K562 (cell line): Measurements from ENCODE around the gene TPK1. TPM values are rescaled to one million over a fixed set of nuclear protein-coding genes. Genes with fewer than 3 reads are reported as not detected.

ENCODE experiments used
- ATAC-seq: fragments of 200-7000 bp; cut with Tn5 transposase; 3 replicates; pipeline ENCODE4 v1.9.1; 2020; ENCODE audit warnings: moderate library complexity
- BruUV-seq: library from RNA; stranded (reverse); fragments of 400-500 nt; replicated peaks from 2 replicates; lab custom pipeline; 2021; lab: Mats Ljungman, UMichigan
- CTCF ChIA-PET: fragments of 300-600 bp; formaldehyde crosslinking; extraction: SDS; loops from one replicate; lab custom pipeline; 2021; ENCODE audit warnings: low intra/inter-chr PET ratio; lab: Yijun Ruan, JAX
- POLR2A ChIA-PET: fragments of 300-600, 350-650 bp; sonication (Branson Sonifier 250); formaldehyde crosslinking; extraction: SDS; loops from one replicate; lab custom pipeline; 2021; ENCODE audit warnings: antibody characterized with exemption, inconsistent platforms; lab: Yijun Ruan, JAX
- DNase-seq, 4 experiments: peaks; one replicate each; pipeline versions ENCODE4 v3.0.0 to v3.0.0-alpha.2; 2011 to 2018; ENCODE audit warnings: low spot score in 3 of 4, mixed read lengths in 3 of 4; ENCODE audit errors: extremely low read depth in 1 of 4
- FAIRE-seq: peaks from 2 replicates; lab custom pipeline; 2011; peaks lifted over from hg19 to GRCh38; lab: Jason Lieb, UNC
- H2AFZ ChIP-seq: 2 replicates; pipeline ENCODE4 v1.6.0; 2011; ENCODE audit warnings: low read depth, low read length, control low read depth, inconsistent platforms
- H3K27ac ChIP-seq: fragments of 200-600 bp; 3 replicates; pipeline ENCODE4 v1.8.0; 2011; ENCODE audit warnings: low read depth, mild to moderate bottlenecking, control low read depth, inconsistent platforms, low read length, moderate library complexity, mixed read lengths; ENCODE audit errors: extremely low read depth
- H3K27me3 ChIP-seq, 2 experiments: fragments of 300-600 bp in 1 of 2; 2 replicates in 1 of 2; 3 replicates in 1 of 2; pipeline versions ENCODE4 v1.6.0 to v1.8.0; 2011; ENCODE audit warnings: inconsistent platforms in 2 of 2, low read length in 2 of 2, mild to moderate bottlenecking in 1 of 2, mixed read lengths in 1 of 2, moderate library complexity in 1 of 2; ENCODE audit not compliant: control insufficient read depth in 2 of 2, insufficient read depth in 2 of 2
- H3K36me3 ChIP-seq: fragments of 300-600 bp; 3 replicates; pipeline ENCODE4 v1.8.0; 2011; ENCODE audit warnings: mild to moderate bottlenecking, low read length, inconsistent platforms; ENCODE audit not compliant: control insufficient read depth, insufficient read depth
- H3K4me1 ChIP-seq, 2 experiments: fragments of 200-600 bp in 1 of 2; replicated peaks in 1 of 2; 2 replicates in 1 of 2; 3 replicates in 1 of 2; pipeline versions ENCODE4 v1.5.1 to v1.8.0; 2011; ENCODE audit warnings: inconsistent platforms in 2 of 2, low read length in 2 of 2, mild to moderate bottlenecking in 1 of 2, mixed read lengths in 1 of 2, moderate library complexity in 1 of 2; ENCODE audit not compliant: control insufficient read depth in 2 of 2, insufficient read depth in 2 of 2
- H3K4me2 ChIP-seq: 2 replicates; pipeline ENCODE4 v1.6.1; 2011; ENCODE audit warnings: low read length, control low read depth, inconsistent platforms, mixed read lengths; ENCODE audit not compliant: insufficient read depth
- H3K4me3 ChIP-seq: fragments of 200-600 bp; sonication (generic), shearing (Covaris generic); 2 replicates; pipeline ENCODE4 v1.5.1; 2016; ENCODE audit warnings: control low read depth, inconsistent platforms
- H3K79me2 ChIP-seq: fragments of 200-600 bp; 3 replicates; pipeline ENCODE4 v1.8.0; 2011; ENCODE audit warnings: low read length, inconsistent platforms; ENCODE audit not compliant: control insufficient read depth, insufficient read depth
- H3K9ac ChIP-seq, 2 experiments: 2 replicates each; pipeline versions ENCODE4 v1.6.0 to v1.6.1; 2011; ENCODE audit warnings: low read depth in 2 of 2, low read length in 2 of 2, control low read depth in 1 of 2, inconsistent platforms in 1 of 2, mild to moderate bottlenecking in 1 of 2, mixed read lengths in 1 of 2; ENCODE audit not compliant: insufficient read depth in 1 of 2
- H3K9me1 ChIP-seq: one replicate; pipeline ENCODE4 v1.6.0; 2011; ENCODE audit warnings: inconsistent platforms, mild to moderate bottlenecking, low read length, moderate library complexity; ENCODE audit not compliant: control insufficient read depth, insufficient read depth
- H3K9me3 ChIP-seq: replicated peaks from 2 replicates; pipeline ENCODE4 v1.5.1; 2011; ENCODE audit warnings: low read depth, low read length, inconsistent platforms; ENCODE audit not compliant: control insufficient read depth, insufficient read depth
- H4K20me1 ChIP-seq: replicated peaks from 2 replicates; pipeline ENCODE4 v1.6.1; 2011; ENCODE audit warnings: low read length, inconsistent platforms, mixed read lengths; ENCODE audit not compliant: control insufficient read depth, insufficient read depth
- BRD9 ChIP-seq: fragments of 450-650 bp; IDR thresholded peaks from 2 replicates; pipeline ENCODE4 v1.6.1; 2018; ENCODE audit warnings: low read depth; ENCODE audit not compliant: partially characterized antibody
- DNMT1 ChIP-seq: fragments of 450-650 bp; IDR thresholded peaks from 2 replicates; pipeline ENCODE4 v1.6.1; 2016; ENCODE audit warnings: antibody characterized with exemption, mild to moderate bottlenecking
- ETS2 ChIP-seq: IDR thresholded peaks from 2 replicates; pipeline ENCODE4 v1.6.1; 2016; ENCODE audit warnings: borderline replicate concordance, missing genetic modification characterization, mild to moderate bottlenecking, moderate library complexity, missing compliant biosample characterization; ENCODE audit not compliant: poor library complexity, severe bottlenecking
- FOXM1 ChIP-seq, 2 experiments: fragments of 450-650 bp in 1 of 2; sonication (generic) in 1 of 2; formaldehyde crosslinking in 1 of 2; IDR thresholded peaks; 2 replicates each; pipeline versions ENCODE4 v1.6.1 to v1.9.0; 2017 to 2022; ENCODE audit warnings: low read depth in 2 of 2, mild to moderate bottlenecking in 2 of 2, missing genetic modification reagents in 1 of 2, moderate library complexity in 1 of 2
- ILK ChIP-seq: fragments of 450-650 bp; IDR thresholded peaks from 2 replicates; pipeline ENCODE4 v1.6.1; 2016; ENCODE audit warnings: missing genetic modification characterization, low read depth, mild to moderate bottlenecking, missing compliant biosample characterization, moderate library complexity, borderline replicate concordance
- KAT2B ChIP-seq: IDR thresholded peaks from one replicate; pipeline ENCODE4 v1.6.1; 2012; ENCODE audit warnings: low read depth, mild to moderate bottlenecking, control low read depth, inconsistent platforms, low read length, moderate library complexity
- MYC ChIP-seq, 2 experiments: fragments of 250-450 bp in 1 of 2; sonication (Bioruptor Pico) in 1 of 2; IDR thresholded peaks; 2 replicates each; pipeline versions ENCODE4 v1.5.1 to v1.6.1; 2012 to 2021; ENCODE audit warnings: low read depth in 2 of 2, borderline replicate concordance in 1 of 2, improper control_type of control experiment in 1 of 2, low read length in 1 of 2, mild to moderate bottlenecking in 1 of 2, moderate library complexity in 1 of 2
- RBM39 ChIP-seq: fragments of 200-400 bp; formaldehyde crosslinking; optimal IDR thresholded peaks from 2 replicates; pipeline ENCODE3; 2018; ENCODE audit warnings: low read depth, low read length
- TFAP4 ChIP-seq: sonication (generic); formaldehyde crosslinking; IDR thresholded peaks from 2 replicates; pipeline ENCODE4 v1.8.0; 2022; ENCODE audit warnings: missing genetic modification reagents, mild to moderate bottlenecking, moderate library complexity, borderline replicate concordance
- ZFX ChIP-seq: sonication (generic); formaldehyde crosslinking; IDR thresholded peaks from 2 replicates; pipeline ENCODE4 v1.8.0; 2022; ENCODE audit warnings: mild to moderate bottlenecking, missing genetic modification reagents, moderate library complexity
- ZNF140 ChIP-seq: fragments of 250-450 bp; sonication (Bioruptor Pico); IDR thresholded peaks from 2 replicates; pipeline ENCODE4 v1.8.0; 2021; ENCODE audit warnings: moderate library complexity, mild to moderate bottlenecking, inconsistent platforms
- ZNF347 ChIP-seq: fragments of 450-650 bp; formaldehyde crosslinking; IDR thresholded peaks from 2 replicates; pipeline ENCODE4 v1.4.0; 2020; ENCODE audit warnings: low read depth, mild to moderate bottlenecking, moderate library complexity
- ZNF431 ChIP-seq: sonication (generic); formaldehyde crosslinking; IDR thresholded peaks from 2 replicates; pipeline ENCODE4 v1.8.0; 2022; ENCODE audit warnings: mild to moderate bottlenecking, missing genetic modification reagents
- ZNF445 ChIP-seq: fragments of 250-450 bp; sonication (Bioruptor Pico); IDR thresholded peaks from 2 replicates; pipeline ENCODE4 v1.4.0; 2020; ENCODE audit warnings: low read depth, mild to moderate bottlenecking, moderate library complexity
- ZNF717 ChIP-seq: fragments of 250-450 bp; sonication (Bioruptor Pico); IDR thresholded peaks from 2 replicates; pipeline ENCODE4 v1.5.0; 2021
- ZNF77 ChIP-seq: fragments of 250-450 bp; sonication (Bioruptor Pico); IDR thresholded peaks from 2 replicates; pipeline ENCODE4 v1.5.0; 2020
- WGBS: fragments of 100-300 bp; shearing (Covaris generic); methylation state at CpG from one replicate; pipeline ENCODE4 v1.1.6; 2016; ENCODE audit warnings: low coverage, mixed read lengths; ENCODE audit not compliant: insufficient coverage; ENCODE audit errors: missing lambda C conversion rate; 5-methylcytosine and 5-hydroxymethylcytosine counted together
- in situ Hi-C: fragments of 300-500 bp; cut with MboI; formaldehyde crosslinking; loops from 4 replicates; pipeline ENCODE4 v1.15.0; 2018; ENCODE audit warnings: inconsistent platforms, mixed read lengths
- intact Hi-C: fragments of 100-400 bp; cut with micrococcal nuclease; formaldehyde crosslinking; loops from 2 replicates; pipeline ENCODE4 v1.14.2; 2022
- polyA plus RNA-seq, 8 experiments: library from polyadenylated mRNA; depleted of rRNA in 4 of 8; stranded (reverse) in 5 of 8; unstranded in 3 of 8; fragments of >200 nt; fragmentation: Nextera tagmentation in 2 of 8; fragmentation: Illumina TruSeq in 1 of 8; extraction: Ambion mirVana in 2 of 8; extraction: Trizol in 1 of 8; gene quantifications; 2 replicates each; pipeline versions ENCODE4 v1.2.1 to v1.2.3, GENCODE V29; 2011 to 2014; ENCODE audit warnings: inconsistent platforms in 1 of 8, missing spikeins in 1 of 8
- total RNA-seq, 7 experiments: library from RNA; depleted of rRNA in 6 of 7; stranded (reverse); fragments of >200 nt in 6 of 7; fragmentation: Illumina TruSeq in 2 of 7; extraction: Trizol in 2 of 7; gene quantifications; 2 replicates each; pipeline versions ENCODE4 v1.2.1 to v1.2.3, GENCODE V29; 2011 to 2021; ENCODE audit warnings: low replicate concordance in 1 of 7
- TF ChIP-seq, protein P1 (sequence below): fragments of 250-450 bp; sonication (Bioruptor Pico); IDR thresholded peaks from 2 replicates; pipeline ENCODE4 v1.5.0; 2021; ENCODE audit warnings: mild to moderate bottlenecking, moderate library complexity

Gene TPK1
- total and polyA plus RNA-seq, 9 of the 15 experiments (the other 6 are each of a cell fraction or from before 2014, with no cell fraction given) = 5.1 to 16.2 (median 9.2) TPM

DNA sequence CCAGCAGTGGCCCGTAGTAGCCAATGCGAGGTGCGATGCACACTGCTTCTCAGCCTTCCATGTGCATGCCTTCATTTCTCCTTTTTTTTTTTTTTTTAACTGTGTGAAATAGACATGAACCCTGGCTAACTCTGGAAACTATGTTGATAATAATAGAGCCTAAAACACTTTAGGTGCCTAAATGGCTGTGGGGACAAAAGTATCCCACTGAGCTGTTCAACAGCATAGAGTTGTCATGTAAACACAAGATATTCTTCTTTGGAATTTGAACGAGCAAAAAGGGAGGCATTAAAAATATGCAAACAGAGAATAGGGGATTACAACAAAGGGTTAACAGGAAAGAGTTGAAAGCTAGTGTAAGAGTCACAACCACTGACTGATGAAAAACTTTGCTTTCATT is 270.3 kb downstream of the TPK1 start (continued):
- TF ChIP-seq ZNF347 (CRISPR knock-in tag) (no peak), ZNF431 (no peak), ETS2 (tag) (no peak), DNMT1 (no peak), RBM39 (no peak), ZNF717 (CRISPR knock-in tag) (no peak)

DNA sequence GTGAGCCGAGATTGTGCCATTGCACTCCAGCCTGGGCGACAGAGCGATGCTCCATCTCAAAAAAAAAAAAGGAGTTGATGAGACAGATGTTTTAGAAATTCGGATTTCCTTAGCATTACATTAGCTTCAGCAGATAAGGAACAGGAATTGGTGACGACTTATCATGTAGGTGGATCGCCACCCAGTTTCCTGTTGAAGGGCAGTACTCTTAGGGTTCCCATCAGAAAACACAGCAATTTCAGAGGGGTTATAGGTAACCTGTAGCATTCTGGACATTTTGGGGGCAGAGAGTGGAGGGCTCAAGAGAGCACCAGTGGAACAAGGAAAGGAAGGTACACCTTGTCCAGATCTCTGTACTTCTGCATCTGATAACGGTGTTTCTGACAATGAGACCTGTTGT is 286.0 kb downstream of the TPK1 start:
- CTCF ChIA-PET = no interaction called here
- intact Hi-C loops (no loop called here), in situ Hi-C loops (no loop called here)
- ATAC-seq (no peak), FAIRE-seq (no peak), DNase-seq (no peak)
- H3K36me3 ChIP-seq = no peaks in the 10 kb centered on the region
- H3K27ac ChIP-seq = no peak overlapping the region
- no peaks in the 10 kb centered on the region for H3K79me2 ChIP-seq
- H3K27me3 ChIP-seq = no peaks in the 10 kb centered on the region
- no peaks in the 10 kb centered on the region for H3K9me1 ChIP-seq
- BruUV-seq = no TSS peak
- TF ChIP-seq ILK (tag) (no peak), BRD9 (no peak), ZNF77 (CRISPR knock-in tag) (no peak), ZNF140 (CRISPR knock-in tag) (no peak), MYC (IDR thresholded peaks at IDR 0.05; ENCODE audit: low read depth, low read length) (no peak), MYC (CRISPR knock-in tag; IDR thresholded peaks at IDR 0.05; ENCODE audit: borderline replicate concordance, low read depth) (no peak), FOXM1 (IDR thresholded peaks at IDR 0.05; ENCODE audit: low read depth) (no peak), FOXM1 (CRISPR knock-in tag; IDR thresholded peaks at IDR 0.05; ENCODE audit: low read depth) (no peak), ZNF445 (CRISPR knock-in tag) (no peak), TFAP4 (CRISPR knock-in tag) (no peak), ZFX (no peak), KAT2B (no peak)
- TF ChIP-seq, protein P1, sequence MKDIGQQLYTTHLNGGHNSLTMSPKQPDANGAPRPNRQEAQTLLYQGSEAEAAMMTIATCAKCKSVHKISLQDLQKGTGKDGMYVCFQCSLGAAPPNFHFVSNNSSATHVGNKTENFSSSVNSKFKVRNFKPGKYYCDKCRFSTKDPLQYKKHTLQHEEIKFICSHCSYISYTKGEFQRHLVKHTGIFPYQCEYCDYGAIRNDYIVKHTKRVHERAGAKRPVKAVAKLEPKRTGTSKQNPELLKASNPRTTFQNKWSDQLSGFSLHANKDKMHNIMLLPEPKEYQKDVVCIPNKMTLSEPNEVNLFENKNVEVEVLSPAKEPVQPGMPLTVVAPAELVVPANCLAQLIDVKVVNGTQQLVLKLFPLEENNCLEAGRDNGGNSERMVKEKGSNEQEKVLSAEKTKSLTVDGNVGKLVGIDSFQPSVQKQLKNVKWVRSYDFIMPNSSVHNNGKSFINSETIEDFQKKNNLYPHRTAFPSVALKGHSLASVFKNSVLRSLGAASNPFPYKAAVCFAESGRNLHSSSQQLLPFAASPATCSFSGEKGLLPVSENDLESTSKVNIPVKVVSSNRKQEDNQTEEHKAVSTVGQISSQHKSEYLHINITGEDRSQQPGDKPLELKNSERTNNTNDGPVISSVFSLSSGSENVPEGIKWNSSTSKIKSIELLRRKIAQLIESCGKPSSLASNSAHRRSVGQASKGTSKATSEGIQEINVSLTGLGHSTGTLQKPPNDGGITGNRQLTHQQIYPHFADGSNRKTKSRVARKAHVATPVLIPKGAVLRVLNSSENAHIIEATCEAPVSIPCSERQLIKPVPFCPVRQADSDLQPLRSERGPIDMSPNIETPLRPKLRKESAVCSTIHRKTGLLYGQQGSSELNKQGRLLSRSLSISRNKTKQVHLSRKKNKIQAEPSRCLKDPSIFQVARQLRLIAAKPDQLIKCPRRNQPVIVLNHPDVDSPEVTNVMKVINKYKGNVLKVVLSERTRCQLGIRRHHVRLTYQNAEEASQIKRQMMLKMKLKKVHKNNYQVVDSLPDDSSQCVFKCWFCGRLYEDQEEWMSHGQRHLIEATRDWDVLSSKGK (CRISPR knock-in tag) = no peak
- no peak overlapping the region for H3K4me3 ChIP-seq
- H3K9me3 ChIP-seq = no peaks in the 10 kb centered on the region
- no peak overlapping the region for H3K9ac ChIP-seq
- POLR2A ChIA-PET = no interaction called here
- H4K20me1 ChIP-seq = no peaks in the 10 kb centered on the region
- no peak overlapping the region for H3K4me2 ChIP-seq
- no peak overlapping the region for H2AFZ ChIP-seq
- H3K4me1 ChIP-seq = no peaks in the 10 kb centered on the region
- 0% methylated on average over 7 of the region's 7 CpGs for WGBS
